ENCODE results near the gene HHATL.

HHATL gene

GRCh38 chr3:42651248-42652091 is 51.1 kb downstream of the HHATL start:
- no peak for DNase-seq

- no peak for DNase-seq
Observed at GRCh38 chr3:42649783-42650182, 52.8 kb downstream of the HHATL start.

- no peak for DNase-seq
Observed at GRCh38 chr3:42649006-42649405, 53.6 kb downstream of the HHATL start.

GRCh38 chr3:42647821-42648459 is 54.7 kb downstream of the HHATL start:
- DNase-seq: no peak

Data from NCI-H2171 (cell line).